Breast epithelium (tissue), 4 donors: Measurements from ENCODE around the gene FAM78A. TPM values are rescaled to one million over a fixed set of nuclear protein-coding genes. Genes with fewer than 3 reads are reported as not detected.

Source experiments
- DNase-seq, 2 donors: peaks; one replicate each; pipeline ENCODE4 v3.0.0-alpha.2; 2019; ENCODE audit warnings: low spot score in 2 of 2
- H3K27ac ChIP-seq, 2 donors: fragments of 200-600 bp; sonication (generic) in 1 of 2; one replicate each; pipeline ENCODE4 v1.5.1; 2016 to 2019; ENCODE audit warnings: mild to moderate bottlenecking in 1 of 2
- H3K27me3 ChIP-seq, 2 donors: fragments of 200-600 bp; sonication (generic) in 1 of 2; one replicate each; pipeline versions ENCODE4 v1.5.1 to v1.6.0; 2017 to 2019; ENCODE audit warnings: control low read depth in 1 of 2, mild to moderate bottlenecking in 1 of 2
- H3K36me3 ChIP-seq: fragments of 200-600 bp; one replicate; pipeline ENCODE4 v1.5.1; 2019
- H3K4me1 ChIP-seq, 2 donors: fragments of 200-600 bp; sonication (generic); one replicate each; pipeline ENCODE4 v1.5.1; 2016 to 2019; ENCODE audit warnings: control low read depth in 1 of 2
- H3K4me3 ChIP-seq, 3 donors: fragments of 200-600 bp; sonication (generic); 1 replicate in 2 of 3; 2 replicates in 1 of 3; pipeline ENCODE4 v1.5.1; 2016 to 2019; ENCODE audit warnings: mild to moderate bottlenecking in 3 of 3, moderate library complexity in 2 of 3
- H3K9me3 ChIP-seq, 2 donors: fragments of 200-600 bp; sonication (generic) in 1 of 2; one replicate each; pipeline ENCODE4 v1.5.1; 2016 to 2019; ENCODE audit warnings: control low read depth in 1 of 2
- CTCF ChIP-seq, 3 donors: fragments of 450-650 bp; IDR thresholded peaks; one replicate each; pipeline ENCODE4 v1.5.1; 2016 to 2017; ENCODE audit warnings: antibody characterized with exemption in 3 of 3, mild to moderate bottlenecking in 3 of 3, moderate library complexity in 3 of 3
- POLR2A ChIP-seq: fragments of 450-650 bp; IDR thresholded peaks from one replicate; pipeline ENCODE4 v1.6.1; 2016; ENCODE audit warnings: antibody characterized with exemption, mild to moderate bottlenecking, moderate library complexity
- POLR2AphosphoS5 ChIP-seq, 3 donors: sonication (generic); formaldehyde crosslinking; IDR thresholded peaks; one replicate each; pipeline ENCODE4 v1.6.1; 2017; ENCODE audit warnings: antibody characterized with exemption in 3 of 3
- intact Hi-C: fragments of 100-400 bp; cut with DNase I; formaldehyde crosslinking; loops from one replicate; pipeline ENCODE4 v1.15.1; 2023; ENCODE audit warnings: low total_unique reads
- total RNA-seq, 3 donors: library from RNA; depleted of rRNA; stranded (reverse); fragments of >200 nt; gene quantifications; one replicate each; pipeline ENCODE4 v1.1.0, GENCODE V29; 2016

Gene FAM78A
- total RNA-seq, 3 donors from 2014 or later, result 1.6 to 3.7 (median 2.5) TPM

- H3K27ac ChIP-seq, result no peak overlapping the region
- no peaks in the 10 kb centered on the region for H3K4me1 ChIP-seq
- no peaks in the 10 kb centered on the region for H3K27me3 ChIP-seq
- H3K36me3 ChIP-seq, result no peaks in the 10 kb centered on the region
- intact Hi-C loops, result no loop called here
- TF ChIP-seq CTCF (IDR thresholded peaks at IDR 0.05) (no peak), POLR2AphosphoS5 (IDR thresholded peaks at IDR 0.05) (no peak), POLR2A (no peak)
- H3K9me3 ChIP-seq, result no peaks in the 10 kb centered on the region
- no peak overlapping the region for H3K4me3 ChIP-seq
- no peak for DNase-seq
Measured at GRCh38 chr9:131260751-131261452, 15.4 kb downstream of the FAM78A start.

GRCh38 chr9:131259916-131260597 lies 16.3 kb downstream of the FAM78A start:
- Histone ChIP-seq H3K4me1 (no peaks in the 10 kb centered on the region), H3K9me3 (no peaks in the 10 kb centered on the region), H3K27me3 (no peaks in the 10 kb centered on the region), H3K27ac (no peak overlapping the region), H3K4me3 (no peak overlapping the region), H3K36me3 (no peaks in the 10 kb centered on the region)
- intact Hi-C loops, result no loop called here
- TF ChIP-seq POLR2A (no peak), POLR2AphosphoS5 (IDR thresholded peaks at IDR 0.05) (no peak), CTCF (IDR thresholded peaks at IDR 0.05) (no peak)
- DNase-seq, result no peak

- H3K36me3 ChIP-seq, result no peaks in the 10 kb centered on the region
- intact Hi-C loops, result no loop called here
- H3K4me3 ChIP-seq, result no peak overlapping the region
- H3K27me3 ChIP-seq, result no peaks in the 10 kb centered on the region
- H3K27ac ChIP-seq, result no peak overlapping the region
- TF ChIP-seq POLR2AphosphoS5 (IDR thresholded peaks at IDR 0.05), result no peak
- no peak for TF ChIP-seq CTCF (IDR thresholded peaks at IDR 0.05)
- no peak for TF ChIP-seq POLR2A
- DNase-seq, result no peak
- H3K4me1 ChIP-seq, result no peaks in the 10 kb centered on the region
- H3K9me3 ChIP-seq, result no peaks in the 10 kb centered on the region
Measured at GRCh38 chr9:131259432-131259898, 16.8 kb downstream of the FAM78A start.

GRCh38 chr9:131258698-131259431 lies 17.4 kb downstream of the FAM78A start:
- intact Hi-C loops, result no loop called here
- Histone ChIP-seq H3K27ac (no peak overlapping the region), H3K9me3 (no peaks in the 10 kb centered on the region), H3K4me3 (no peak overlapping the region), H3K36me3 (no peaks in the 10 kb centered on the region), H3K27me3 (no peaks in the 10 kb centered on the region), H3K4me1 (no peaks in the 10 kb centered on the region)
- DNase-seq, result no peak
- TF ChIP-seq POLR2A (no peak), CTCF (IDR thresholded peaks at IDR 0.05) (no peak), POLR2AphosphoS5 (IDR thresholded peaks at IDR 0.05) (no peak)

- Histone ChIP-seq H3K27ac (no peak overlapping the region), H3K27me3 (no peaks in the 10 kb centered on the region), H3K4me3 (no peak overlapping the region), H3K36me3 (no peaks in the 10 kb centered on the region), H3K4me1 (no peaks in the 10 kb centered on the region), H3K9me3 (no peaks in the 10 kb centered on the region)
- no peak for TF ChIP-seq POLR2A
- intact Hi-C loops, result no loop called here
- no peak for DNase-seq
Measured at GRCh38 chr9:131258186-131258585, 18.1 kb downstream of the FAM78A start.
